Effector memory CD8-positive, alpha-beta T cell (primary cell): ENCODE results near the gene ZSWIM1.
"Not testable (repeated sequence)": the region's sequence is repeated elsewhere in the genome, so short reads cannot be mapped to it uniquely, and the experiment has no call there.

Experiments
- ATAC-seq: fragments of 150-1000 bp; cut with Tn5 transposase; replicated peaks from 2 replicates; pipeline ENCODE4 v1.10.0; 2021; ENCODE audit warnings: mild to moderate bottlenecking, moderate library complexity
- DNase-seq, 3 experiments: peaks; one replicate each; pipeline ENCODE4 v3.0.0; 2021
- H3K27ac Mint-ChIP-seq, 2 donors: one replicate each; pipeline ENCODE4 v1.8.0; 2022; ENCODE audit warnings: mild to moderate bottlenecking in 2 of 2, mixed read lengths in 2 of 2, moderate library complexity in 2 of 2
- H3K27me3 Mint-ChIP-seq, 2 donors: one replicate each; pipeline ENCODE4 v1.8.0; 2022; ENCODE audit warnings: mixed read lengths in 2 of 2
- H3K36me3 Mint-ChIP-seq: one replicate; pipeline ENCODE4 v1.8.0; 2022; ENCODE audit warnings: mild to moderate bottlenecking, moderate library complexity, mixed read lengths; ENCODE audit not compliant: insufficient read depth
- H3K4me1 Mint-ChIP-seq, 2 donors: one replicate each; pipeline ENCODE4 v1.8.0; 2022; ENCODE audit warnings: low read depth in 2 of 2, mixed read lengths in 2 of 2
- H3K4me3 Mint-ChIP-seq, 2 donors: one replicate each; pipeline ENCODE4 v1.8.0; 2022; ENCODE audit warnings: mild to moderate bottlenecking in 2 of 2, mixed read lengths in 2 of 2, moderate library complexity in 2 of 2
- H3K9me3 Mint-ChIP-seq, 2 donors: one replicate each; pipeline ENCODE4 v1.8.0; 2022; ENCODE audit warnings: mixed read lengths in 2 of 2

ZSWIM1 gene

DNA sequence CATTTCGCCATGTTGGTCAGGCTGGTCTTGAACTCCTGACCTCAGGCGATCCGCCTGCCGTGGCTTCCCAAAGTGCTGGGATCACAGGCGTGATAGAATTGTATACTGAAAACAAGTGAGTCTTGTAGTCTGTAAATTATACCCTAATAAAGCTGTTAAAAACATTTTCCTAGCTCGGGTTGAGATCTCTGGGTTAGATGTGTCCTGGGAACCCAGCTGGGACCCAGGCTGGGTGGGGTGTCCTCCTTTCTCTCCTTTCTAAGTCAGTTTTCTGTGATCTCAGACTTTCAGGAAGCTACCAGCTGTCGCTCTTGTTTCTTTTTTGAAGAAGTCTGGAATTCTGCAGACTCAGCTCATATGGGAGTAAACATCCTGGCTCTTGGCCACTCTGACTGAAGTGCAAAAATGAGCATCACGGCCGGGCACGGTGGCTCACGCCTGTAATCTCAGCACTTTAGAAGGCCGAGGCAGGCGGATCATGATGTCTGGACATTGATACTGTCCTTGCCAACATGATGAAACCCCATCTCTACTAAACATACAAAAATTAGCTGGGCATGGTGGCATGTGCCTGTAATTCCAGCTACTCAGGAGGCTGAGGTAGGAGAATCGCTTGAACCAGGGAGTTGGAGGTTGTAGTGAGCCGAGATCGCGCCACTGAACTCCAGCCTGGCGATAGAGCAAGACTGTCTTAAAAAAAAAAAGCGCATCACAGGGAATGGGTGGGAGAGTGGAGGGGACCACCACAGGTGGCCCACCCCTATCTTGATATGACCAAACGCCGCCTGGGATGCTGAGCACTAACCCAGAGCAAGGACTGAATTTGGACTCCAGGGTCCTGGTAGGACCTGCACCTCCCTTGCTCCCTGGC lies 43.6 kb downstream of the ZSWIM1 start:
- Mint-ChIP-seq H3K4me1 (no peaks in the 10 kb centered on the region), H3K4me3 (no peak overlapping the region), H3K9me3 (no peaks in the 10 kb centered on the region), H3K36me3 (peaks cover 3% of the 10 kb centered on the region), H3K27ac (no peak overlapping the region), H3K27me3 (peaks cover 23 to 33% of the 10 kb centered on the region in 2 donors)
- no peak for ATAC-seq
- DNase-seq: no peak

DNA sequence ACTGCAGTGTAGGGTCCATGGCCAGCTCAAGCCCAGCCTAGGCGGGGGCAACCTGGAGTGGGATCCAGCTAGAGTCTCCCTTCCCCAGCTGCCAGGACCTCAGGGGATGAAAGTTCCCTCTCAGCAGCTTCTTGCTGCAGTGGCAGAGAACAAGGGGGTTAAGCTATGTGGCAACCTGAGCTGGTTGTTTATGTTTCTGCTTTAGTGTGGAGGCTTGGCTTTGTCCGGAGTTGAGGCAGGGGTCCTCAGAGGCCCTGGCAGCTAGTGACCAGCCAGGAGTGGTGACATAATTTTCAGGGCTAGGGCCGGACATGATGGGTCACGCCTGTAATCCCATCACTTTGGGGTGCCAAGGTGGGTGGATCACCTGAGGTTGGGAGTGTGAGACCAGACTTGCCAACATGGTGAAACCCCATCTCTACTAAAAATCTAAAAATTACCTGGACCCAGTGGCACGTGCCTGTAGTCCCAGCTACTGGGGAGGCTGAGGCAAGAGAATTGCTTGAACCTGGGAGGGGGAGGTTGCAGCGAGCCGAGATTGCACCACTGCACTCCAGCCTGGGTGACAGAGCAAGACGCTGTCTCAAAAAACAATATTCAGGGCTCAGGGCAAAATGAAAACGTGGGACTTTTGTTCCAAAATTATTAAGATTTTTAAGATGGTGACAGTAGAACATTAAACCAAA lies 44.9 kb downstream of the ZSWIM1 start:
- no peaks in the 10 kb centered on the region for H3K9me3 Mint-ChIP-seq
- no peaks in the 10 kb centered on the region for H3K4me1 Mint-ChIP-seq
- H3K4me3 Mint-ChIP-seq: no peak overlapping the region
- H3K27ac Mint-ChIP-seq: no peak overlapping the region
- ATAC-seq: no peak
- peaks cover 12 to 19% of the 10 kb centered on the region in 2 donors for H3K27me3 Mint-ChIP-seq
- DNase-seq: no peak
- H3K36me3 Mint-ChIP-seq: peaks cover 3% of the 10 kb centered on the region

DNA sequence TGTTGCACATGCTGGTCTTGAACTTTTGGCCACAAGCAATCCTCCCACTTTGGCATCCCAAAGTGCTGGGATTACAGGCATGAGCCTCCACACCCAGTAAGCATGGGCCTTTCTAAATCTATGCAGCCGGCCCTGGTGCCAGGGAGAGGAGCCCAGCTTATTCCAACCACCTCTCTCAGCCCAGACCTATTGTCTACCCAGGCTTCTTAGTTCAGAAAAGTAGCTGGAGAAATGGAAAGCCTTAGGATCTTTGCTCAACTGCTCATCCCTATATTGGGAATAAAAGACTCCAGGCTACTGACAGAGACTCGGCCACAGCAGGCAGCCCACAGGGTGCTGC lies 45.7 kb downstream of the ZSWIM1 start:
- no peak overlapping the region for H3K27ac Mint-ChIP-seq
- no peaks in the 10 kb centered on the region for H3K4me1 Mint-ChIP-seq

DNA sequence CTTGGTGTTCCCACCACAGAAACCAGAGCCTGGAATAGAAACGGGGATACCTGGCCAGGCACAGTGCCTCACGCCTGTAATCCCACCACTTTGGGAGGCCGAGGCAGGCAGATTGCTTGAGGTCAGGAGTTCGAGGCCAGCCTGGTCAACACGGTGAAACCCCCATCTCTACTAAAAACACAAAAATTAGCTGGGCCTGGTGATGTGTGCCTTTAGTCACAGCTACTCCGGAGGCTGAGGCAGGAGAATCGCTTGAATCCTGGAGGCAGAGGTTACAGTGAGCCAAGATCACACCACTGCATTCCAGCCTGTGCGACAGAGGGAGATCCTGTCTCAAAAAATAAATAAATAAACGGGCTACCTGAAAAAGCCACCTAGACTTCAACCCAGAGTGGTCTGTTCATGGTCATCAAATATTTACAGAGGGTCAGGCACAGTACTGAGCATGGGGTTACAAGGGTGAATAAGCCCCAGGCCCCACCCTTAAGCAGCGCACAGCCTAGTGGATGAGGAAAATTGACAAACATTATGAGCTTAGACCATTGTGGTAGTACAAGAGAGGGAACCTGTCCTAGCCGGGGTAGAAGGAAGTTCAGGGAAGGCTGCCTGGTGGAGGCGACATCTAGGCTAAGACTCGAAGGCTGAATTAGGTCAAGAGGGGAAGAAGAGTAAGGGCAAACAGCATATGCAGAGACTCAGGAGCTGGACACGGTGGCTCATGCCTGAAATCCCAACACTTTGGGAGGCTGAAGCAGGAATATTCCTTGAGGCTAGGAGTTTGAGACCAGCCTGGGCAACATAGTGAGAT lies 46.2 kb downstream of the ZSWIM1 start:
- no peak overlapping the region for H3K4me3 Mint-ChIP-seq
- peak overlapping the region in 1 of 2 donors; percentile 63 for H3K27ac Mint-ChIP-seq

More for the DNA sequence above, 45.7 kb downstream of the ZSWIM1 start:
- H3K4me3 Mint-ChIP-seq: no peak overlapping the region
- ATAC-seq: no peak
- peaks cover 5 to 12% of the 10 kb centered on the region in 2 donors for H3K27me3 Mint-ChIP-seq
- no peaks in the 10 kb centered on the region for H3K9me3 Mint-ChIP-seq
- no peak for DNase-seq
- H3K36me3 Mint-ChIP-seq: peaks cover 3% of the 10 kb centered on the region

DNA sequence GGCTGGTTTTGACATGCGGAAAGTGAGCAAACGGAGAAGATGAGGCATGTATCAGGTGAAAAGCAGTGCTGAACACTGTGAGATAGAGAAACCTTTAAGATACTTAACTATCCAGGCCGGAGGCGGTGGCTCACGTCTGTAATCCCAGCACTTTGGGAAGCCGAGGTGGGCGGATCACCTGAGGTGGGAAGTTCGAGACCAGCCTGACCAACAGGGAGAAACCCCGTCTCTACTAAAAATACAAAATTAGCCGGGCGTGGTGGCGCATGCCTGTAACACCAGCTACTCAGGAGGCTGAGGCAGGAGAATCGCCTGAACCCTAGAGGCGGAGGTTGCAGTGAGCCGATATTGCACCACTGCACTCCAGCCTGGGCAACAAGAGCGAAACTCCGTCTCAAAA lies 50.7 kb downstream of the ZSWIM1 start:
- not testable (repeated sequence) for H3K27ac Mint-ChIP-seq, H3K27me3 Mint-ChIP-seq, H3K9me3 Mint-ChIP-seq, H3K4me3 Mint-ChIP-seq, H3K4me1 Mint-ChIP-seq, DNase-seq, ATAC-seq
- peaks cover 34% of the 10 kb centered on the region for H3K36me3 Mint-ChIP-seq

More for the DNA sequence above, 46.2 kb downstream of the ZSWIM1 start:
- H3K4me1 Mint-ChIP-seq: no peaks in the 10 kb centered on the region
- no peaks in the 10 kb centered on the region for H3K9me3 Mint-ChIP-seq
- H3K36me3 Mint-ChIP-seq: peaks cover 3% of the 10 kb centered on the region
- H3K27me3 Mint-ChIP-seq: peaks cover 0 to 6% of the 10 kb centered on the region in 2 donors
- DNase-seq (no peak), ATAC-seq (no peak)

DNA sequence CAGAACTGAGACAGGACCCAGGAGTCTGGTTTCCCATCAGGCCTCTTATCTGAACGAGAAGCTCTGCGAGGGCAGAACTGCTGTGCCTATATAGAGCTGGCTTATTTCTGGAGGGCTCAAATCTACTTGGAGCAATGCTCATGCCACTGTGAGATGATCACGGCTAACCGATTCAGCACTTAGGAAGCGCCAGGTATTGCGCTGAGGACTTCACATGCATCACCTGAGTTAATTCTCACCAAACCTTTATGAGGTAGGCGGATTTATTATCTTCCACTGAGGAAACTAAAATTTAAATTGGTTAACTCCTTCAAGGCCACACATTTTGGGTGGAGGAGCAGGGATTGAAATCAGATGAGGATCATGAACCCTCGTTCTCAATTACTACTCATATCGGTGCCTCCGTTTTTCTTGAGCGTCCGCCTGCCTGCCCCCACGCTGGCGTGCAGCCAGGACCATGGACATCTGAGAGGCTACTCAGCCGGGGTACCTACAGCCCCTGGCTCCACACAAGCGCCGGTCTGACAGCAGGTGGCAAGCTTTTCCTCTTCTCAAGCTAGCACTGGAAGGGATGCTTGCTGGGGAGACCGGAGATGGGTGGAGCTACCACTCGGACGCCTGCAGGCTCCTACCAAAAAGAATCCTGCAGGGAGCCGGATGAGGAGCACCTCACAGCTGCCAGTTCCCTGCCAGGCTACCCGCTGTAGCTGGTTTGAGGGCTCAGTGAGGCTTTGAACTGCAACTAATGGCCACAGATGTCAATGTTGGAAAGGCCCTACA lies 52.4 kb downstream of the ZSWIM1 start:
- peak; percentile 25 to 40 (median 28) for DNase-seq
- no peak for ATAC-seq
- H3K27me3 Mint-ChIP-seq: no peaks in the 10 kb centered on the region

DNA sequence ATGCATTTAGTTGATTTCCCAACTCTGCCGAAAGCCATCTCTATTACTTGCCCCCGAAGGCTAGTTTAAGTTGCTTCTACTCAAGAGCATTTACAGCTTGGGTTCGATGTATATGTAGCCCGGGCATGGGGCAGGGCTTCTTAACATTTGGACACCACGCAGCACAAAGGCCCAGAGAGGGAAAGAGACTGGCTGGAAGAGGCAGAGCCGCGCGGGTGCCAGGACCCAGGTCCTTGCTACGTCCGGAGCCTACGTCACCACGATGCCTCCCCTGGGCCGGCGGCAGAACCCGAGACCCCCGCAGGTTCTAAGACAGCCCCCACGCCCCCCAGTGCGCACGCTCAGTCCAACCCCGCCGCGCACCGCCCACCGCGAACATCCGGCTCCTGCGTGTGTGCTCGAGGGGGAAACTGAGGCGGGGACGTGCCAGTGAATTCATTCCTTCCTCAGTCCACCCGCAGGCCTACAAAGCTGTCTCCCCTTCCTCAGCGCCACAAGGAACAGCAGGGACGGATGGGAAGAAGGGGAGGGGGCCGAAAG lies 53.1 kb downstream of the ZSWIM1 start:
- Mint-ChIP-seq H3K27me3 (no peaks in the 10 kb centered on the region), H3K4me3 (peak overlapping the region; percentile 98 to 99), H3K27ac (peak overlapping the region; percentile 97 to 99), H3K4me1 (peaks cover 21% of the 10 kb centered on the region in 2 donors), H3K36me3 (peaks cover 53% of the 10 kb centered on the region), H3K9me3 (no peaks in the 10 kb centered on the region)
- peak in 2 of 3 experiments; percentile 18 to 40 for DNase-seq
- ATAC-seq: peak; percentile 4

More for the DNA sequence above, 52.4 kb downstream of the ZSWIM1 start:
- Mint-ChIP-seq H3K36me3 (peaks cover 47% of the 10 kb centered on the region), H3K9me3 (no peaks in the 10 kb centered on the region), H3K27ac (peak overlapping the region; percentile 97 to 99), H3K4me3 (peak overlapping the region; percentile 98 to 99), H3K4me1 (peaks cover 17 to 19% of the 10 kb centered on the region in 2 donors)
